ENCODE results near the gene NTRK3. TPM values are rescaled to one million over a fixed set of nuclear protein-coding genes. Genes with fewer than 3 reads are reported as not detected.

NTRK3 gene
- total RNA-seq, 5 donors from 2014 or later (not counting 1 experiment from before 2014, with no cell fraction given), result not detected

- Histone ChIP-seq H3K27ac (ENCODE audit: low read length) (no peak overlapping the region), H3K4me3 (ENCODE audit: control insufficient read depth in 1 of 2, extremely low read depth in 1 of 2, low read length in 1 of 2) (no peak overlapping the region), H3K27me3 (replicated peaks in 1 of 2; ENCODE audit: control insufficient read depth in 2 of 2, extremely low read depth in 1 of 2, insufficient read depth in 2 of 2, low read length in 1 of 2) (peaks cover 0 to 12% of the 10 kb centered on the region in 2 experiments), H3K4me1 (ENCODE audit: control insufficient read depth in 1 of 2, extremely low read depth in 1 of 2, insufficient read depth in 2 of 2, low read length in 2 of 2) (no peaks in the 10 kb centered on the region), H3K36me3 (ENCODE audit: control insufficient read depth in 2 of 2, extremely low read depth in 1 of 2, insufficient read depth in 1 of 2, low read length in 1 of 2) (no peaks in the 10 kb centered on the region), H3K9me3 (no peaks in the 10 kb centered on the region)
- H3K4me3 Mint-ChIP-seq, result no peak overlapping the region
- DNase-seq (no peak), ATAC-seq (replicated peaks in 1 of 4) (no peak)
- no peaks in the 10 kb centered on the region for H3K4me1 Mint-ChIP-seq
- no peak overlapping the region for H3K27ac Mint-ChIP-seq
- no CpG with 5 or more reads among the region's 6 CpGs for WGBS (ENCODE audit: insufficient coverage)
- peaks cover 0 to 4% (median 0%) of the 10 kb centered on the region in 3 donors for H3K9me3 Mint-ChIP-seq
- CTCF ChIA-PET, result no interaction called here
- peaks cover 5 to 6% of the 10 kb centered on the region in 2 donors for H3K27me3 Mint-ChIP-seq
- no peaks in the 10 kb centered on the region for H3K36me3 Mint-ChIP-seq
- POLR2A ChIA-PET, result no interaction called here
Measured at GRCh38 chr15:88089024-88089620, 167.4 kb downstream of the NTRK3 start.

- no peak overlapping the region for H3K4me3 ChIP-seq (ENCODE audit: control insufficient read depth in 1 of 2, extremely low read depth in 1 of 2, low read length in 1 of 2)
- H3K36me3 ChIP-seq (ENCODE audit: control insufficient read depth in 2 of 2, extremely low read depth in 1 of 2, insufficient read depth in 1 of 2, low read length in 1 of 2), result no peaks in the 10 kb centered on the region
- CTCF ChIA-PET, result interaction anchor here in 1 of 2 donors (0.6 kb wide), 1 partner anchor 1024 kb away, joined by 5 read pairs; no protein-coding TSS in a partner anchor
- 77% methylated on average over 3 of the region's 9 CpGs for WGBS (ENCODE audit: insufficient coverage)
- Mint-ChIP-seq H3K36me3 (no peaks in the 10 kb centered on the region), H3K27me3 (peaks cover 0 to 12% of the 10 kb centered on the region in 2 donors), H3K9me3 (no peaks in the 10 kb centered on the region), H3K4me3 (no peak overlapping the region), H3K27ac (no peak overlapping the region), H3K4me1 (no peaks in the 10 kb centered on the region)
- H3K4me1 ChIP-seq (ENCODE audit: control insufficient read depth in 1 of 2, extremely low read depth in 1 of 2, insufficient read depth in 2 of 2, low read length in 2 of 2), result no peaks in the 10 kb centered on the region
- POLR2A ChIA-PET, result no interaction called here
- H3K27ac ChIP-seq (ENCODE audit: low read length), result no peak overlapping the region
- no peak for DNase-seq
- H3K27me3 ChIP-seq (replicated peaks in 1 of 2; ENCODE audit: control insufficient read depth in 2 of 2, extremely low read depth in 1 of 2, insufficient read depth in 2 of 2, low read length in 1 of 2), result peaks cover 0 to 11% of the 10 kb centered on the region in 2 experiments
- H3K9me3 ChIP-seq, result no peaks in the 10 kb centered on the region
- ATAC-seq (replicated peaks in 1 of 4), result no peak
Measured at GRCh38 chr15:88083811-88084760, 172.5 kb downstream of the NTRK3 start.

- ChIA-PET CTCF (no interaction called here), POLR2A (no interaction called here)
- no peaks in the 10 kb centered on the region for H3K36me3 Mint-ChIP-seq
- Histone ChIP-seq H3K27me3 (replicated peaks in 1 of 2; ENCODE audit: control insufficient read depth in 2 of 2, extremely low read depth in 1 of 2, insufficient read depth in 2 of 2, low read length in 1 of 2) (peaks cover 0 to 11% of the 10 kb centered on the region in 2 experiments), H3K36me3 (ENCODE audit: control insufficient read depth in 2 of 2, extremely low read depth in 1 of 2, insufficient read depth in 1 of 2, low read length in 1 of 2) (no peaks in the 10 kb centered on the region), H3K4me3 (ENCODE audit: control insufficient read depth in 1 of 2, extremely low read depth in 1 of 2, low read length in 1 of 2) (no peak overlapping the region), H3K4me1 (ENCODE audit: control insufficient read depth in 1 of 2, extremely low read depth in 1 of 2, insufficient read depth in 2 of 2, low read length in 2 of 2) (no peaks in the 10 kb centered on the region), H3K27ac (ENCODE audit: low read length) (no peak overlapping the region), H3K9me3 (no peaks in the 10 kb centered on the region)
- H3K27ac Mint-ChIP-seq, result no peak overlapping the region
- no peak for DNase-seq
- 53% methylated on average over 3 of the region's 3 CpGs for WGBS (ENCODE audit: insufficient coverage)
- H3K4me3 Mint-ChIP-seq, result no peak overlapping the region
- ATAC-seq (replicated peaks in 1 of 4), result no peak
- peaks cover 0 to 9% of the 10 kb centered on the region in 2 donors for H3K27me3 Mint-ChIP-seq
- no peaks in the 10 kb centered on the region for H3K4me1 Mint-ChIP-seq
- no peaks in the 10 kb centered on the region for H3K9me3 Mint-ChIP-seq
Measured at GRCh38 chr15:88080616-88081015, 175.9 kb downstream of the NTRK3 start.

GRCh38 chr15:88077296-88078020 lies 179.1 kb downstream of the NTRK3 start:
- Histone ChIP-seq H3K27me3 (replicated peaks in 1 of 2; ENCODE audit: control insufficient read depth in 2 of 2, extremely low read depth in 1 of 2, insufficient read depth in 2 of 2, low read length in 1 of 2) (peaks cover 0 to 11% of the 10 kb centered on the region in 2 experiments), H3K27ac (ENCODE audit: low read length) (no peak overlapping the region), H3K4me3 (ENCODE audit: control insufficient read depth in 1 of 2, extremely low read depth in 1 of 2, low read length in 1 of 2) (no peak overlapping the region), H3K9me3 (no peaks in the 10 kb centered on the region), H3K36me3 (ENCODE audit: control insufficient read depth in 2 of 2, extremely low read depth in 1 of 2, insufficient read depth in 1 of 2, low read length in 1 of 2) (no peaks in the 10 kb centered on the region), H3K4me1 (ENCODE audit: control insufficient read depth in 1 of 2, extremely low read depth in 1 of 2, insufficient read depth in 2 of 2, low read length in 2 of 2) (no peaks in the 10 kb centered on the region)
- H3K4me1 Mint-ChIP-seq, result no peaks in the 10 kb centered on the region
- H3K4me3 Mint-ChIP-seq, result no peak overlapping the region
- POLR2A ChIA-PET, result no interaction called here
- no peak overlapping the region for H3K27ac Mint-ChIP-seq
- CTCF ChIA-PET, result no interaction called here
- no peaks in the 10 kb centered on the region for H3K9me3 Mint-ChIP-seq
- 58% methylated on average over 3 of the region's 12 CpGs for WGBS (ENCODE audit: insufficient coverage)
- H3K27me3 Mint-ChIP-seq, result peaks cover 4 to 11% of the 10 kb centered on the region in 2 donors
- no peak for DNase-seq
- ATAC-seq (replicated peaks in 1 of 4), result no peak
- H3K36me3 Mint-ChIP-seq, result no peaks in the 10 kb centered on the region

- H3K4me3 ChIP-seq (ENCODE audit: control insufficient read depth in 1 of 2, extremely low read depth in 1 of 2, low read length in 1 of 2), result no peak overlapping the region
- Mint-ChIP-seq H3K4me1 (no peaks in the 10 kb centered on the region), H3K36me3 (no peaks in the 10 kb centered on the region), H3K27ac (no peak overlapping the region), H3K4me3 (no peak overlapping the region), H3K27me3 (peaks cover 5 to 6% of the 10 kb centered on the region in 2 donors), H3K9me3 (no peaks in the 10 kb centered on the region)
- POLR2A ChIA-PET, result no interaction called here
- H3K9me3 ChIP-seq, result no peaks in the 10 kb centered on the region
- peaks cover 0 to 6% of the 10 kb centered on the region in 2 experiments for H3K27me3 ChIP-seq (replicated peaks in 1 of 2; ENCODE audit: control insufficient read depth in 2 of 2, extremely low read depth in 1 of 2, insufficient read depth in 2 of 2, low read length in 1 of 2)
- DNase-seq (no peak), ATAC-seq (replicated peaks in 1 of 4) (no peak)
- no peaks in the 10 kb centered on the region for H3K4me1 ChIP-seq (ENCODE audit: control insufficient read depth in 1 of 2, extremely low read depth in 1 of 2, insufficient read depth in 2 of 2, low read length in 2 of 2)
- WGBS (ENCODE audit: insufficient coverage), result 60% methylated on average over 1 of the region's 1 CpG
- CTCF ChIA-PET, result no interaction called here
- H3K27ac ChIP-seq (ENCODE audit: low read length), result no peak overlapping the region
- no peaks in the 10 kb centered on the region for H3K36me3 ChIP-seq (ENCODE audit: control insufficient read depth in 2 of 2, extremely low read depth in 1 of 2, insufficient read depth in 1 of 2, low read length in 1 of 2)
Measured at GRCh38 chr15:88076328-88076727, 180.2 kb downstream of the NTRK3 start.

GRCh38 chr15:88075102-88075501 lies 181.4 kb downstream of the NTRK3 start:
- H3K4me3 Mint-ChIP-seq, result no peak overlapping the region
- peaks cover 3 to 5% of the 10 kb centered on the region in 2 donors for H3K27me3 Mint-ChIP-seq
- Histone ChIP-seq H3K4me3 (ENCODE audit: control insufficient read depth in 1 of 2, extremely low read depth in 1 of 2, low read length in 1 of 2) (no peak overlapping the region), H3K36me3 (ENCODE audit: control insufficient read depth in 2 of 2, extremely low read depth in 1 of 2, insufficient read depth in 1 of 2, low read length in 1 of 2) (no peaks in the 10 kb centered on the region), H3K9me3 (no peaks in the 10 kb centered on the region), H3K27me3 (replicated peaks in 1 of 2; ENCODE audit: control insufficient read depth in 2 of 2, extremely low read depth in 1 of 2, insufficient read depth in 2 of 2, low read length in 1 of 2) (no peaks in the 10 kb centered on the region), H3K4me1 (ENCODE audit: control insufficient read depth in 1 of 2, extremely low read depth in 1 of 2, insufficient read depth in 2 of 2, low read length in 2 of 2) (no peaks in the 10 kb centered on the region), H3K27ac (ENCODE audit: low read length) (no peak overlapping the region)
- ATAC-seq (replicated peaks in 1 of 4), result no peak
- WGBS (ENCODE audit: insufficient coverage), result 33% methylated on average over 1 of the region's 6 CpGs
- ChIA-PET POLR2A (no interaction called here), CTCF (interaction anchor here in 1 of 2 donors (0.5 kb wide), 1 partner anchor 150 kb away, joined by 3 read pairs; no protein-coding TSS in a partner anchor)
- no peaks in the 10 kb centered on the region for H3K36me3 Mint-ChIP-seq
- H3K9me3 Mint-ChIP-seq, result no peaks in the 10 kb centered on the region
- no peaks in the 10 kb centered on the region for H3K4me1 Mint-ChIP-seq
- H3K27ac Mint-ChIP-seq, result no peak overlapping the region
- DNase-seq, result no peak
